IMR-90 (cell line): Measurements from ENCODE around the gene ZFX.

ENCODE experiments used
- BHLHE40 ChIP-seq: fragments of 150-350 bp; IDR thresholded peaks from 2 replicates; pipeline ENCODE4 v1.6.1; 2016; ENCODE audit warnings: mild to moderate bottlenecking, low read depth, low read length
- CHD1 ChIP-seq: IDR thresholded peaks from 2 replicates; pipeline ENCODE4 v1.6.1; 2012; ENCODE audit warnings: low read depth, low read length, improper control_type of control experiment
- CTCF ChIP-seq: conservative IDR thresholded peaks from 2 replicates; pipeline ENCODE4 v1.5.1; 2012; ENCODE audit warnings: mild to moderate bottlenecking, low read depth, low read length, improper control_type of control experiment
- ELK1 ChIP-seq: fragments of 150-350 bp; IDR thresholded peaks from 2 replicates; pipeline ENCODE4 v1.6.1; 2016; ENCODE audit warnings: low read depth, mild to moderate bottlenecking, low read length, moderate library complexity, borderline replicate concordance
- MAFK ChIP-seq: IDR thresholded peaks from 2 replicates; pipeline ENCODE4 v1.6.1; 2012; ENCODE audit warnings: low read depth, low read length, improper control_type of control experiment
- MAZ ChIP-seq: IDR thresholded peaks from 2 replicates; pipeline ENCODE4 v1.6.1; 2012; ENCODE audit warnings: low read depth, mild to moderate bottlenecking, low read length, improper control_type of control experiment, moderate library complexity, borderline replicate concordance
- MXI1 ChIP-seq: IDR thresholded peaks from 2 replicates; pipeline ENCODE4 v1.6.1; 2012; ENCODE audit warnings: low read depth, mild to moderate bottlenecking, low read length, moderate library complexity, borderline replicate concordance
- NFE2L2 ChIP-seq: fragments of 150-350 bp; IDR thresholded peaks from 2 replicates; pipeline ENCODE4 v1.6.1; 2016; ENCODE audit warnings: low read depth, mild to moderate bottlenecking, low read length
- POLR2A ChIP-seq: IDR thresholded peaks from 2 replicates; pipeline ENCODE4 v1.6.1; 2012; ENCODE audit warnings: mild to moderate bottlenecking, low read depth, low read length
- RAD21 ChIP-seq: IDR thresholded peaks from 2 replicates; pipeline ENCODE4 v1.6.1; 2012; ENCODE audit warnings: low read length, improper control_type of control experiment
- RCOR1 ChIP-seq: IDR thresholded peaks from 2 replicates; pipeline ENCODE4 v1.6.1; 2012; ENCODE audit warnings: mild to moderate bottlenecking, low read length, improper control_type of control experiment; ENCODE audit not compliant: insufficient replicate concordance
- RFX5 ChIP-seq: IDR thresholded peaks from 2 replicates; pipeline ENCODE4 v1.8.0; 2012; ENCODE audit warnings: low read depth, mild to moderate bottlenecking, low read length, moderate library complexity
- SMC3 ChIP-seq: fragments of 150-350 bp; IDR thresholded peaks from 2 replicates; pipeline ENCODE4 v1.6.1; 2016; ENCODE audit warnings: low read depth, mild to moderate bottlenecking, antibody characterized with exemption, low read length, moderate library complexity
- USF2 ChIP-seq: fragments of 150-350 bp; IDR thresholded peaks from 2 replicates; pipeline ENCODE4 v1.6.1; 2017; ENCODE audit warnings: mild to moderate bottlenecking, antibody characterized with exemption, low read length, low read depth

GRCh38 chrX:24231131-24231540, 81.6 kb downstream of the ZFX start:
- TF ChIP-seq CTCF (no peak), SMC3 (no peak), POLR2A (no peak), RCOR1 (no peak), CHD1 (no peak), RFX5 (no peak), NFE2L2 (peak; percentile 62), RAD21 (no peak), MAFK (peak; percentile 72), USF2 (no peak), BHLHE40 (no peak), MXI1 (no peak), MAZ (no peak), ELK1 (no peak)
